H1 (cell line): Measurements from ENCODE around the gene CHRDL2. TPM values are rescaled to one million over a fixed set of nuclear protein-coding genes. Genes with fewer than 3 reads are reported as not detected.

Experiments used
- CTCF ChIA-PET: fragments of 300-600 bp; sonication (Branson Sonifier 250); formaldehyde crosslinking; loops from one replicate; lab custom pipeline; 2021; ENCODE audit not compliant: partially characterized antibody; lab: Charles Lee
- POLR2A ChIA-PET: fragments of 300-600 bp; sonication (Branson Sonifier 250); formaldehyde crosslinking; loops from one replicate; lab custom pipeline; 2021; ENCODE audit warnings: inconsistent platforms; ENCODE audit not compliant: partially characterized antibody; lab: Charles Lee
- DNase-seq, 2 experiments: peaks; one replicate each; pipeline versions ENCODE4 v3.0.0 to v3.0.0-alpha.2; 2010 to 2022; ENCODE audit warnings: low spot score in 2 of 2, low read depth in 1 of 2, mixed read lengths in 1 of 2
- FAIRE-seq: peaks from 2 replicates; lab custom pipeline; 2011; peaks lifted over from hg19 to GRCh38; lab: Jason Lieb, UNC
- H2AFZ ChIP-seq: 2 replicates; pipeline ENCODE4 v1.8.1; 2012; ENCODE audit warnings: low read length, inconsistent platforms
- H2AK5ac ChIP-seq: 2 replicates; pipeline ENCODE4 v1.6.1; 2013; ENCODE audit warnings: low read depth, low read length
- H2BK120ac ChIP-seq: replicated peaks from 2 replicates; pipeline ENCODE3; 2013; ENCODE audit warnings: low read depth, low read length, inconsistent platforms
- H2BK12ac ChIP-seq: 2 replicates; pipeline ENCODE4 v1.6.1; 2013; ENCODE audit warnings: low read depth, low read length
- H2BK15ac ChIP-seq: 2 replicates; pipeline ENCODE4 v1.6.1; 2013; ENCODE audit warnings: low read length
- H2BK20ac ChIP-seq: 2 replicates; pipeline ENCODE4 v1.6.1; 2013; ENCODE audit warnings: low read length
- H2BK5ac ChIP-seq: 2 replicates; pipeline ENCODE4 v1.6.1; 2013; ENCODE audit warnings: low read depth, low read length
- H3K14ac ChIP-seq: 2 replicates; pipeline ENCODE4 v1.6.1; 2013; ENCODE audit warnings: inconsistent platforms; ENCODE audit not compliant: insufficient read length
- H3K18ac ChIP-seq: 2 replicates; pipeline ENCODE4 v1.6.1; 2013; ENCODE audit warnings: low read length; ENCODE audit errors: extremely low read depth
- H3K23ac ChIP-seq: 2 replicates; pipeline ENCODE4 v1.6.1; 2013; ENCODE audit warnings: inconsistent platforms; ENCODE audit not compliant: insufficient read length
- H3K23me2 ChIP-seq: 2 replicates; pipeline ENCODE4 v1.6.1; 2013; ENCODE audit warnings: low read depth, low read length
- H3K27ac ChIP-seq: 2 replicates; pipeline ENCODE4 v1.6.1; 2011; ENCODE audit warnings: low read depth, low read length, inconsistent platforms
- H3K27me3 ChIP-seq, 4 experiments: replicated peaks in 1 of 4; 1 replicate in 1 of 4; 2 replicates in 3 of 4; pipeline versions ENCODE4 v1.6.1 to v1.8.1; 2011 to 2013; ENCODE audit warnings: low read length in 3 of 4, mild to moderate bottlenecking in 3 of 4, inconsistent platforms in 2 of 4, mixed read lengths in 2 of 4, moderate library complexity in 1 of 4; ENCODE audit not compliant: control insufficient read depth in 3 of 4, insufficient read depth in 3 of 4; ENCODE audit errors: extremely low read depth in 1 of 4
- H3K36me3 ChIP-seq, 4 experiments: 2 replicates each; pipeline versions ENCODE4 v1.6.1 to v1.8.1; 2011 to 2013; ENCODE audit warnings: mild to moderate bottlenecking in 4 of 4, low read length in 3 of 4, moderate library complexity in 2 of 4, control low read depth in 1 of 4, inconsistent platforms in 1 of 4; ENCODE audit not compliant: insufficient read depth in 4 of 4, control insufficient read depth in 2 of 4
- H3K4ac ChIP-seq: replicated peaks from 2 replicates; pipeline ENCODE3; 2013; ENCODE audit warnings: low read length, low read depth, mixed read lengths, inconsistent platforms; ENCODE audit not compliant: insufficient read length
- H3K4me1 ChIP-seq, 4 experiments: replicated peaks in 1 of 4; 1 replicate in 1 of 4; 2 replicates in 3 of 4; pipeline versions ENCODE4 v1.6.1 to v1.8.1; 2011 to 2013; ENCODE audit warnings: low read length in 3 of 4, inconsistent platforms in 2 of 4, mixed read lengths in 1 of 4; ENCODE audit not compliant: insufficient read depth in 4 of 4, control insufficient read depth in 3 of 4
- H3K4me2 ChIP-seq, 2 experiments: 2 replicates each; pipeline versions ENCODE4 v1.6.1 to v1.8.1; 2011 to 2013; ENCODE audit warnings: low read depth in 2 of 2, low read length in 2 of 2, control low read depth in 1 of 2, inconsistent platforms in 1 of 2, mild to moderate bottlenecking in 1 of 2; ENCODE audit not compliant: insufficient read depth in 1 of 2
- H3K4me3 ChIP-seq, 4 experiments: fragments of 200-600, 300-600 bp in 1 of 4; sonication (generic), shearing (Covaris generic), sonication (Bioruptor Twin) in 1 of 4; 2 replicates each; pipeline versions ENCODE4 v1.5.1 to v1.8.1; 2011 to 2016; ENCODE audit warnings: low read length in 4 of 4, low read depth in 3 of 4, control low read depth in 2 of 4, inconsistent platforms in 2 of 4, mild to moderate bottlenecking in 2 of 4, mixed read lengths in 1 of 4, moderate library complexity in 1 of 4; ENCODE audit not compliant: insufficient read depth in 2 of 4; ENCODE audit errors: extremely low read depth in 1 of 4
- H3K56ac ChIP-seq: replicated peaks from 2 replicates; pipeline ENCODE3; 2013; ENCODE audit warnings: low read depth, mild to moderate bottlenecking, mixed read lengths, low read length, inconsistent platforms; ENCODE audit not compliant: insufficient read length
- H3K79me1 ChIP-seq: 2 replicates; pipeline ENCODE4 v1.6.1; 2013; ENCODE audit warnings: low read depth, low read length, control low read depth
- H3K79me2 ChIP-seq, 2 experiments: 2 replicates each; pipeline versions ENCODE4 v1.6.1 to v1.8.1; 2012 to 2013; ENCODE audit warnings: low read length in 2 of 2, mild to moderate bottlenecking in 2 of 2, inconsistent platforms in 1 of 2; ENCODE audit not compliant: insufficient read depth in 2 of 2, control insufficient read depth in 1 of 2
- H3K9ac ChIP-seq, 4 experiments: replicated peaks in 1 of 4; 1 replicate in 1 of 4; 2 replicates in 3 of 4; pipeline versions ENCODE4 v1.6.1 to v1.8.1; 2011 to 2013; ENCODE audit warnings: low read depth in 3 of 4, low read length in 3 of 4, control low read depth in 2 of 4, mild to moderate bottlenecking in 2 of 4, moderate library complexity in 2 of 4, inconsistent platforms in 1 of 4; ENCODE audit errors: extremely low read depth in 1 of 4
- H3K9me3 ChIP-seq, 2 experiments: 2 replicates each; pipeline versions ENCODE4 v1.6.1 to v1.8.1; 2012 to 2013; ENCODE audit warnings: mild to moderate bottlenecking in 2 of 2, moderate library complexity in 2 of 2, control low read depth in 1 of 2, inconsistent platforms in 1 of 2, low read depth in 1 of 2, low read length in 1 of 2, mixed read lengths in 1 of 2; ENCODE audit not compliant: insufficient read depth in 2 of 2
- H4K20me1 ChIP-seq, 2 experiments: replicated peaks in 1 of 2; 2 replicates each; pipeline versions ENCODE3 to v1.8.1; 2011 to 2013; ENCODE audit warnings: inconsistent platforms in 2 of 2, low read length in 2 of 2, mild to moderate bottlenecking in 1 of 2; ENCODE audit not compliant: insufficient read depth in 2 of 2, control insufficient read depth in 1 of 2
- H4K5ac ChIP-seq: 2 replicates; pipeline ENCODE4 v1.6.1; 2013; ENCODE audit warnings: low read length, low read depth, mixed read lengths, inconsistent platforms; ENCODE audit not compliant: insufficient read length
- H4K8ac ChIP-seq: 2 replicates; pipeline ENCODE4 v1.8.0; 2013; ENCODE audit warnings: mild to moderate bottlenecking, moderate library complexity, low read length, inconsistent platforms; ENCODE audit not compliant: insufficient read depth; ENCODE audit errors: extremely low read depth
- H4K91ac ChIP-seq: replicated peaks from 2 replicates; pipeline ENCODE3; 2013; ENCODE audit warnings: low read length, mixed read lengths, inconsistent platforms; ENCODE audit not compliant: insufficient read length
- BRCA1 ChIP-seq: IDR thresholded peaks from 2 replicates; pipeline ENCODE4 v1.6.1; 2012; ENCODE audit warnings: low read depth, low read length, improper control_type of control experiment
- CREB1 ChIP-seq: IDR thresholded peaks from 2 replicates; pipeline ENCODE4 v1.6.1; 2012; ENCODE audit warnings: inconsistent platforms
- GABPA ChIP-seq: IDR thresholded peaks from 2 replicates; pipeline ENCODE4 v1.6.1; 2011; ENCODE audit warnings: mild to moderate bottlenecking, low read length, moderate library complexity, borderline replicate concordance; ENCODE audit not compliant: insufficient read depth
- HDAC2 ChIP-seq, 2 experiments: fragments of 300-600 bp in 1 of 2; sonication (generic) in 1 of 2; IDR thresholded peaks; 2 replicates each; pipeline ENCODE4 v1.6.1; 2011 to 2012; ENCODE audit warnings: low read depth in 2 of 2, low read length in 2 of 2, mild to moderate bottlenecking in 2 of 2, moderate library complexity in 2 of 2, borderline replicate concordance in 1 of 2, inconsistent platforms in 1 of 2
- MAFK ChIP-seq: IDR thresholded peaks from 2 replicates; pipeline ENCODE4 v1.6.1; 2012; ENCODE audit warnings: low read depth, mild to moderate bottlenecking, improper control_type of control experiment, low read length
- MAX ChIP-seq: IDR thresholded peaks from 2 replicates; pipeline ENCODE4 v1.6.1; 2012; ENCODE audit warnings: inconsistent platforms
- RNF2 ChIP-seq: fragments of 200-900, 300-1000 bp; sonication (generic); IDR thresholded peaks from 2 replicates; pipeline ENCODE4 v1.7.1; 2016; ENCODE audit warnings: borderline replicate concordance, low read depth, mild to moderate bottlenecking, antibody characterized with exemption, low read length; ENCODE audit not compliant: poor library complexity, severe bottlenecking; ENCODE audit errors: missing control alignments
- RXRA ChIP-seq: IDR thresholded peaks from 2 replicates; pipeline ENCODE4 v1.6.1; 2011; ENCODE audit warnings: low read depth, mild to moderate bottlenecking, low read length, moderate library complexity; ENCODE audit not compliant: insufficient read depth
- SAP30 ChIP-seq: fragments of 300-600 bp; sonication (generic); IDR thresholded peaks from 2 replicates; pipeline ENCODE4 v1.7.1; 2012; ENCODE audit warnings: low read length, moderate library complexity, mild to moderate bottlenecking, inconsistent platforms; ENCODE audit not compliant: insufficient read depth, insufficient replicate concordance
- SP1 ChIP-seq: IDR thresholded peaks from 2 replicates; pipeline ENCODE4 v1.6.1; 2011; ENCODE audit warnings: low read depth, low read length
- TAF1 ChIP-seq: IDR thresholded peaks from 2 replicates; pipeline ENCODE4 v1.6.1; 2011; ENCODE audit warnings: mild to moderate bottlenecking, low read depth, low read length
- TBP ChIP-seq: IDR thresholded peaks from 2 replicates; pipeline ENCODE4 v1.6.1; 2011; ENCODE audit warnings: low read depth, low read length, improper control_type of control experiment
- WGBS, 2 experiments: shearing (Covaris generic) in 1 of 2; methylation state at CpG; one replicate each; pipeline versions ENCODE4 v1.1.6 to v1.1.7; 2013 to 2015; ENCODE audit warnings: low lambda C conversion rate in 2 of 2, mixed read lengths in 2 of 2, inconsistent platforms in 1 of 2, low coverage in 1 of 2, missing lambda C conversion rate in 1 of 2; ENCODE audit not compliant: insufficient replicate concordance in 2 of 2, insufficient coverage in 1 of 2, insufficient read length in 1 of 2; ENCODE audit errors: extremely low coverage in 1 of 2, missing lambda C conversion rate in 1 of 2; 5-methylcytosine and 5-hydroxymethylcytosine counted together
- polyA plus RNA-seq, 7 experiments: library from polyadenylated mRNA; depleted of rRNA in 3 of 7; stranded (reverse) in 5 of 7; unstranded in 2 of 7; fragments of >200 nt in 5 of 7; fragments of 200-250 nt in 2 of 7; gene quantifications; 1 replicate in 5 of 7; 2 replicates in 1 of 7; 4 replicates in 1 of 7; pipeline versions ENCODE4 v1.2.1 to v1.2.3, GENCODE V29; 2011 to 2013; ENCODE audit warnings: missing spikeins in 2 of 7, mixed read lengths in 2 of 7
- total RNA-seq: library from RNA; stranded (reverse); fragmentation: NEBNext Ultra II Directional; extraction: Animal tissue kit (Norgen Biotek cat#: 25700); gene quantifications from 2 replicates; pipeline ENCODE4 v1.2.1, GENCODE V29; 2021

CHRDL2 gene
- total and polyA plus RNA-seq, 2 of the 8 experiments (the other 6 are each of a cell fraction or from before 2014, with no cell fraction given) = 0.26 to 0.48 TPM

DNA sequence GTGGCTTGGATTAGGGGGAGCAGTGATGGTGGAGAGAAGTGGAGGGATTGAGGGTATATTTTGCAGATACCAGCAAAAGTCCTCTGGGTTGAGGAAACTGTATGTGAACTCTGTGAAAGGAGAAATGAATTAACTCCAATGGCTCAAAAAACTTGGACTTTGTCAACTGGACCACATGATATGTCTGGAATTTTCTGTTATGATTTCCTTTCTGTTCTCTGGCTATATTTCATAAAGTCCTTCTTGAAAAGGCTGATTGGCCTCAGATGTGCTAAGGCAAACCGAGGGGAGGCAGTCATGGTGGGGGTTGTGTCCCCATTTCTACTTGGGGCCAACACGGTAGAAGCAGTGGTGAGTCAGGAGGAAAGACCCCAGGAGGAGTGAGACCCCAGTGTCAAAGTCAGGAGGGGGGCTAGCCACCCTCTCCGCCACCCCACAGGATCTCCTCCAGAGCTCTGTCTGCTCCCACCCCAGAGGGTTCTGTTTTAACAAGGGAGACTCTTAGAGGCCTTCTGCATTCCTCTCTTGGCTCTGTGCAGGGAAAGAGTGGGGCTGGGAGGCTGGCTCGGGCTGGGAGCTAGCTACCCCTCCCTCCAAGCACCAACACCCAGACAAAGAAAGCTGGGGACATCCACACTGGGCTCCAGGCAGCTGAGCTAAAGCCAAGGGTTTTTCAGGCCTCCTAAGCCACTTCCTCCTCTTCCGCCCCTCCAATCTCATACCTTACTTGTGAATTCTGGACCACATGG, 13.8 kb downstream of the CHRDL2 start:
- DNase-seq = no peak
- CTCF ChIA-PET = interaction anchor here (0.6 to 4.1 kb wide), 5 partner anchors 9 to 22 kb away, joined by 3 to 30 read pairs (median 7); no protein-coding TSS in a partner anchor
- FAIRE-seq = no peak
- TF ChIP-seq MAX (no peak), SAP30 (no peak), HDAC2 (IDR thresholded peaks at IDR 0.05; ENCODE audit: borderline replicate concordance in 1 of 2, low read depth in 2 of 2, low read length in 2 of 2) (no peak), GABPA (no peak), SP1 (no peak), RNF2 (no peak), RXRA (no peak), TAF1 (no peak), BRCA1 (no peak), MAFK (no peak), CREB1 (no peak), TBP (no peak)

More for the DNA sequence above, 13.8 kb downstream of the CHRDL2 start:
- POLR2A ChIA-PET = interaction anchor here (1.4 kb wide), 1 partner anchor 33 kb away, joined by 3 read pairs; no protein-coding TSS in a partner anchor
- Histone ChIP-seq H3K4me3 (no peak overlapping the region), H3K9me3 (no peaks in the 10 kb centered on the region), H2BK20ac (no peak overlapping the region), H2AFZ (no peak overlapping the region), H4K20me1 (no peaks in the 10 kb centered on the region), H3K23ac (no peak overlapping the region), H4K91ac (no peak overlapping the region), H3K14ac (no peak overlapping the region), H3K4me1 (peaks cover 0 to 11% (median 2%) of the 10 kb centered on the region in 4 experiments; a peak in 5 of 7 replicates), H2BK15ac (no peak overlapping the region), H4K5ac (no peak overlapping the region), H3K56ac (no peak overlapping the region), H3K4ac (no peak overlapping the region), H3K27ac (no peak overlapping the region), H2AK5ac (no peak overlapping the region), H3K27me3 (no peaks in the 10 kb centered on the region), H2BK120ac (no peak overlapping the region), H3K79me1 (no peaks in the 10 kb centered on the region), H3K4me2 (no peak overlapping the region), H3K9ac (no peak overlapping the region), H2BK12ac (no peak overlapping the region), H3K23me2 (no peaks in the 10 kb centered on the region; the same call in 1 of the 2 replicates), H2BK5ac (no peak overlapping the region), H3K18ac (no peak overlapping the region), H4K8ac (no peak overlapping the region), H3K79me2 (no peaks in the 10 kb centered on the region), H3K36me3 (no peaks in the 10 kb centered on the region)
- 85% methylated on average over 5 of the region's 5 CpGs; no CpG with 5 or more reads in 1 of the 2 experiments for WGBS, 2 experiments
